Trophoblast cell (in vitro differentiated cells and primary cell): Measurements from ENCODE around the gene IMP4. TPM values are rescaled to one million over a fixed set of nuclear protein-coding genes. Genes with fewer than 3 reads are reported as not detected.

Experiments used
- DNase-seq, 2 donors: peaks; one replicate each; pipeline ENCODE4 v3.0.0-alpha.2; 2016
- H2AFZ ChIP-seq: 2 replicates; pipeline ENCODE4 v1.6.1; 2013; ENCODE audit warnings: low read length, moderate library complexity, mild to moderate bottlenecking; ENCODE audit not compliant: insufficient read depth, poor library complexity
- H2AK5ac ChIP-seq: 2 replicates; pipeline ENCODE4 v1.6.1; 2013; ENCODE audit warnings: mild to moderate bottlenecking, low read length
- H2BK120ac ChIP-seq: 2 replicates; pipeline ENCODE4 v1.6.1; 2013; ENCODE audit warnings: low read length, mild to moderate bottlenecking, moderate library complexity; ENCODE audit not compliant: insufficient read depth, poor library complexity
- H2BK12ac ChIP-seq: 2 replicates; pipeline ENCODE4 v1.6.1; 2013; ENCODE audit warnings: mild to moderate bottlenecking, low read length, moderate library complexity
- H2BK5ac ChIP-seq: 2 replicates; pipeline ENCODE4 v1.6.1; 2013; ENCODE audit warnings: low read length, low read depth, moderate library complexity, mild to moderate bottlenecking; ENCODE audit not compliant: poor library complexity
- H3K14ac ChIP-seq: 2 replicates; pipeline ENCODE4 v1.6.1; 2013; ENCODE audit warnings: mild to moderate bottlenecking, low read length
- H3K18ac ChIP-seq: 2 replicates; pipeline ENCODE4 v1.6.1; 2013; ENCODE audit warnings: mild to moderate bottlenecking, low read length
- H3K23ac ChIP-seq: 2 replicates; pipeline ENCODE4 v1.6.1; 2013; ENCODE audit warnings: low read length
- H3K27ac ChIP-seq: 2 replicates; pipeline ENCODE4 v1.5.1; 2013; ENCODE audit warnings: low read depth, mild to moderate bottlenecking, inconsistent platforms, low read length, moderate library complexity
- H3K27me3 ChIP-seq: 2 replicates; pipeline ENCODE4 v1.6.1; 2013; ENCODE audit warnings: inconsistent platforms, mild to moderate bottlenecking, low read length, moderate library complexity; ENCODE audit not compliant: insufficient read depth
- H3K36me3 ChIP-seq, 2 experiments: 1 replicate in 1 of 2; 2 replicates in 1 of 2; pipeline ENCODE4 v1.6.1; 2013; ENCODE audit warnings: low read length in 2 of 2, mild to moderate bottlenecking in 2 of 2, moderate library complexity in 1 of 2; ENCODE audit not compliant: insufficient read depth in 2 of 2, control insufficient read depth in 1 of 2
- H3K4ac ChIP-seq: 2 replicates; pipeline ENCODE4 v1.6.1; 2013; ENCODE audit warnings: low read depth, mild to moderate bottlenecking, low read length, moderate library complexity
- H3K4me1 ChIP-seq, 2 experiments: 1 replicate in 1 of 2; 2 replicates in 1 of 2; pipeline ENCODE4 v1.6.1; 2013; ENCODE audit warnings: low read length in 2 of 2, mild to moderate bottlenecking in 2 of 2, moderate library complexity in 1 of 2; ENCODE audit not compliant: insufficient read depth in 2 of 2, control insufficient read depth in 1 of 2
- H3K4me2 ChIP-seq: 2 replicates; pipeline ENCODE4 v1.6.1; 2013; ENCODE audit warnings: inconsistent platforms, mild to moderate bottlenecking, low read length, moderate library complexity
- H3K4me3 ChIP-seq: 2 replicates; pipeline ENCODE4 v1.5.1; 2013; ENCODE audit warnings: mild to moderate bottlenecking, low read depth, low read length, inconsistent platforms
- H3K79me1 ChIP-seq: one replicate; pipeline ENCODE4 v1.6.1; 2013; ENCODE audit warnings: low read length
- H3K79me2 ChIP-seq: 2 replicates; pipeline ENCODE4 v1.6.1; 2013; ENCODE audit warnings: low read length, mild to moderate bottlenecking; ENCODE audit not compliant: control insufficient read depth, insufficient read depth, poor library complexity
- H3K9ac ChIP-seq: 2 replicates; pipeline ENCODE4 v1.6.1; 2013; ENCODE audit warnings: mild to moderate bottlenecking, low read length
- H3K9me3 ChIP-seq: 2 replicates; pipeline ENCODE4 v1.6.1; 2013; ENCODE audit warnings: low read depth, mild to moderate bottlenecking, control low read depth, inconsistent platforms, low read length; ENCODE audit not compliant: insufficient read depth
- H4K12ac ChIP-seq: 2 replicates; pipeline ENCODE4 v1.6.1; 2013; ENCODE audit warnings: low read depth, mild to moderate bottlenecking, low read length, moderate library complexity
- H4K8ac ChIP-seq: 2 replicates; pipeline ENCODE4 v1.6.1; 2013; ENCODE audit warnings: low read depth, mild to moderate bottlenecking, low read length, moderate library complexity
- H4K91ac ChIP-seq: one replicate; pipeline ENCODE4 v1.6.1; 2013; ENCODE audit warnings: low read depth, mild to moderate bottlenecking, low read length, moderate library complexity
- WGBS: extraction: QIAGEN DNeasy Blood & Tissue Kit; methylation state at CpG from one replicate; pipeline ENCODE4 v1.1.7; 2013; ENCODE audit warnings: missing lambda C conversion rate; ENCODE audit not compliant: insufficient read length, insufficient coverage; ENCODE audit errors: extremely low coverage; 5-methylcytosine and 5-hydroxymethylcytosine counted together
- polyA plus RNA-seq: library from polyadenylated mRNA; stranded (reverse); fragments of 200-250 nt; gene quantifications from 2 replicates; pipeline ENCODE4 v1.2.3, GENCODE V29; 2013

Gene IMP4
- polyA plus RNA-seq = 46.6 and 47.8 TPM in 2 replicates

- Histone ChIP-seq H2AK5ac (no peak within 1 kb of the TSS), H3K27me3 (no peaks in the 10 kb centered on the region), H3K9ac (peak within 1 kb of the TSS; percentile 82), H4K12ac (peak within 1 kb of the TSS; percentile 68), H3K79me1 (peaks cover 6% of the 10 kb centered on the region), H2BK12ac (no peak within 1 kb of the TSS), H4K91ac (peak within 1 kb of the TSS; percentile 18), H2AFZ (peak within 1 kb of the TSS; percentile 71), H3K14ac (peak within 1 kb of the TSS; percentile 54), H3K4me1 (peaks cover 3 to 4% of the 10 kb centered on the region in 2 experiments), H3K4me3 (peak within 1 kb of the TSS; percentile 89), H3K27ac (peak within 1 kb of the TSS; percentile 54), H2BK5ac (peak within 1 kb of the TSS; percentile 59), H2BK120ac (peak within 1 kb of the TSS; percentile 57), H3K23ac (no peak within 1 kb of the TSS), H3K4ac (peak within 1 kb of the TSS; percentile 68), H4K8ac (peak within 1 kb of the TSS; percentile 90), H3K9me3 (no peaks in the 10 kb centered on the region), H3K36me3 (peaks cover 28 to 39% of the 10 kb centered on the region in 2 experiments), H3K18ac (peak within 1 kb of the TSS; percentile 64), H3K79me2 (peaks cover 2% of the 10 kb centered on the region), H3K4me2 (peak within 1 kb of the TSS; percentile 85)
- WGBS = no CpG with 5 or more reads among the region's 60 CpGs
- DNase-seq = peak; percentile 99
Observed at GRCh38 chr2:130342533-130343275, at the start of gene IMP4. Gene IMP4, plus strand, starts transcription at chr2:130342897. Its CDS starts 36 bp downstream, at chr2:130342933.

GRCh38 chr2:130300258-130300969, 42.3 kb upstream of the IMP4 start:
- Histone ChIP-seq H3K23ac (peak overlapping the region; percentile 96), H4K91ac (no peak overlapping the region), H3K27me3 (no peaks in the 10 kb centered on the region), H3K9ac (no peak overlapping the region), H2AK5ac (no peak overlapping the region), H3K9me3 (no peaks in the 10 kb centered on the region), H3K14ac (no peak overlapping the region), H3K79me1 (no peaks in the 10 kb centered on the region), H3K4me1 (no peaks in the 10 kb centered on the region), H3K4ac (no peak overlapping the region), H2BK5ac (no peak overlapping the region), H3K79me2 (no peaks in the 10 kb centered on the region), H3K36me3 (no peaks in the 10 kb centered on the region), H2BK12ac (no peak overlapping the region), H3K4me2 (no peak overlapping the region), H3K18ac (no peak overlapping the region), H4K8ac (no peak overlapping the region), H2BK120ac (no peak overlapping the region), H2AFZ (no peak overlapping the region), H3K27ac (no peak overlapping the region), H4K12ac (no peak overlapping the region), H3K4me3 (peak overlapping the region; percentile 52)
- no peak for DNase-seq
- no CpG with 5 or more reads among the region's 22 CpGs for WGBS

- Histone ChIP-seq H2BK120ac (no peak overlapping the region), H3K79me2 (no peaks in the 10 kb centered on the region), H3K9ac (no peak overlapping the region), H4K8ac (no peak overlapping the region), H2BK5ac (no peak overlapping the region), H3K36me3 (no peaks in the 10 kb centered on the region), H3K4me1 (no peaks in the 10 kb centered on the region), H3K4me2 (no peak overlapping the region), H4K91ac (no peak overlapping the region), H3K27ac (no peak overlapping the region), H3K18ac (no peak overlapping the region), H4K12ac (no peak overlapping the region), H3K27me3 (no peaks in the 10 kb centered on the region), H2AK5ac (no peak overlapping the region), H3K23ac (no peak overlapping the region), H2AFZ (no peak overlapping the region), H3K14ac (no peak overlapping the region), H2BK12ac (no peak overlapping the region), H3K4me3 (no peak overlapping the region), H3K9me3 (no peaks in the 10 kb centered on the region), H3K79me1 (no peaks in the 10 kb centered on the region), H3K4ac (no peak overlapping the region)
- WGBS = no CpG with 5 or more reads among the region's 13 CpGs
- no peak for DNase-seq
Observed at GRCh38 chr2:130300970-130301348, 41.7 kb upstream of the IMP4 start.

- H3K79me1 ChIP-seq = no peaks in the 10 kb centered on the region
- no peaks in the 10 kb centered on the region for H3K4me1 ChIP-seq
- H4K12ac ChIP-seq = no peak overlapping the region
- H3K4me3 ChIP-seq = no peak overlapping the region
- no peak overlapping the region for H3K18ac ChIP-seq
- no peak overlapping the region for H4K91ac ChIP-seq
- no peak overlapping the region for H2BK12ac ChIP-seq
- H3K4ac ChIP-seq = no peak overlapping the region
- no peak overlapping the region for H3K23ac ChIP-seq
- no peak overlapping the region for H3K14ac ChIP-seq
- DNase-seq = no peak
- WGBS = no CpG with 5 or more reads among the region's 12 CpGs
- no peak overlapping the region for H2BK5ac ChIP-seq
- no peaks in the 10 kb centered on the region for H3K36me3 ChIP-seq
- no peak overlapping the region for H2BK120ac ChIP-seq
- no peak overlapping the region for H2AFZ ChIP-seq
- no peaks in the 10 kb centered on the region for H3K79me2 ChIP-seq
- H3K27ac ChIP-seq = no peak overlapping the region
- H3K4me2 ChIP-seq = no peak overlapping the region
- H3K9me3 ChIP-seq = no peaks in the 10 kb centered on the region
- no peaks in the 10 kb centered on the region for H3K27me3 ChIP-seq
- H2AK5ac ChIP-seq = no peak overlapping the region
- no peak overlapping the region for H3K9ac ChIP-seq
- no peak overlapping the region for H4K8ac ChIP-seq
Observed at GRCh38 chr2:130302164-130302886, 40.4 kb upstream of the IMP4 start.
